Neural progenitor cell (in vitro differentiated cells): ENCODE results near the gene BCL2L12. TPM values are rescaled to one million over a fixed set of nuclear protein-coding genes. Genes with fewer than 3 reads are reported as not detected.
"Not testable (repeated sequence)": the region's sequence is repeated elsewhere in the genome, so short reads cannot be mapped to it uniquely, and the experiment has no call there.

ENCODE experiments used
- DNase-seq: peaks from one replicate; pipeline ENCODE4 v3.0.0-alpha.2; 2016; ENCODE audit warnings: low spot score
- H2AFZ ChIP-seq: fragments of 200-600 bp; sonication (generic); replicated peaks from 2 replicates; pipeline ENCODE4 v1.6.1; 2016; ENCODE audit warnings: antibody characterized with exemption
- H3F3A ChIP-seq: fragments of 200-600 bp; sonication (generic); 2 replicates; pipeline ENCODE4 v1.6.1; 2016; ENCODE audit warnings: antibody characterized with exemption, low read depth
- H3K27ac ChIP-seq: fragments of 200-600 bp; sonication (generic); 2 replicates; pipeline ENCODE4 v1.5.1; 2016; ENCODE audit warnings: mild to moderate bottlenecking
- H3K27me3 ChIP-seq: fragments of 200-600 bp; sonication (generic); 2 replicates; pipeline ENCODE4 v1.6.1; 2016; ENCODE audit warnings: mild to moderate bottlenecking, moderate library complexity
- H3K36me3 ChIP-seq: fragments of 200-600 bp; sonication (generic); 2 replicates; pipeline ENCODE4 v1.5.1; 2016
- H3K4me1 ChIP-seq: fragments of 200-600 bp; sonication (generic); 2 replicates; pipeline ENCODE4 v1.6.1; 2016; ENCODE audit warnings: mixed run types
- H3K4me2 ChIP-seq: fragments of 200-600 bp; sonication (generic); 2 replicates; pipeline ENCODE4 v1.6.1; 2016
- H3K4me3 ChIP-seq: fragments of 200-600 bp; sonication (generic); 2 replicates; pipeline ENCODE4 v1.5.1; 2016
- H3K79me2 ChIP-seq: fragments of 200-600 bp; sonication (generic); 2 replicates; pipeline ENCODE4 v1.6.1; 2016; ENCODE audit warnings: low read depth
- H3K9ac ChIP-seq: fragments of 200-600 bp; sonication (generic); 2 replicates; pipeline ENCODE4 v1.6.1; 2016
- H3K9me3 ChIP-seq: fragments of 200-600 bp; sonication (generic); 2 replicates; pipeline ENCODE4 v1.5.1; 2016; ENCODE audit warnings: low read depth
- H4K20me1 ChIP-seq: fragments of 200-600 bp; sonication (generic); 2 replicates; pipeline ENCODE4 v1.6.1; 2016; ENCODE audit warnings: low read depth
- H3K27ac Mint-ChIP-seq: 3 replicates; pipeline ENCODE4 v1.8.0; 2021; ENCODE audit warnings: mixed read lengths
- H3K27me3 Mint-ChIP-seq: 2 replicates; pipeline ENCODE4 v1.8.0; 2022; ENCODE audit warnings: low read depth, mild to moderate bottlenecking, inconsistent platforms, moderate library complexity, mixed read lengths; ENCODE audit not compliant: insufficient read depth
- H3K36me3 Mint-ChIP-seq: 3 replicates; pipeline ENCODE4 v1.8.0; 2021; ENCODE audit warnings: mixed read lengths
- H3K4me1 Mint-ChIP-seq: 3 replicates; pipeline ENCODE4 v1.8.0; 2021; ENCODE audit warnings: mixed read lengths
- H3K4me3 Mint-ChIP-seq: 3 replicates; pipeline ENCODE4 v1.8.0; 2021; ENCODE audit warnings: mild to moderate bottlenecking, moderate library complexity, mixed read lengths
- H3K9me3 Mint-ChIP-seq: 3 replicates; pipeline ENCODE4 v1.8.0; 2020; ENCODE audit warnings: mixed read lengths
- CTCF ChIP-seq: fragments of 200-600 bp; sonication (generic); IDR thresholded peaks from 2 replicates; pipeline ENCODE4 v1.5.1; 2017; ENCODE audit warnings: antibody characterized with exemption, mild to moderate bottlenecking
- EZH2 ChIP-seq: fragments of 200-600 bp; sonication (generic); IDR thresholded peaks from 2 replicates; pipeline ENCODE4 v1.6.1; 2017; ENCODE audit warnings: antibody characterized with exemption, mild to moderate bottlenecking, moderate library complexity
- EZH2phosphoT487 ChIP-seq: fragments of 200-600 bp; sonication (generic); IDR thresholded peaks from 2 replicates; pipeline ENCODE4 v1.6.1; 2017; ENCODE audit warnings: antibody characterized with exemption
- microRNA-seq: library from miRNA; unstranded; fragments of <30 nt; microRNA quantifications from one replicate; pipeline ENCODE4, GENCODE V29; 2016
- small RNA-seq: library from RNA; depleted of rRNA; stranded (forward); fragments of <200 nt; gene quantifications from one replicate; pipeline ENCODE3, GENCODE V24; 2015
- total RNA-seq: library from RNA; depleted of rRNA; stranded (reverse); fragments of >200 nt; gene quantifications from 2 replicates; pipeline ENCODE4 v1.2.3, GENCODE V29; 2015; ENCODE audit warnings: low replicate concordance

The BCL2L12 gene
- total RNA-seq, 1 donor from 2014 or later = 6.1 TPM

- Mint-ChIP-seq H3K27me3 (peaks cover 13% of the 10 kb centered on the region), H3K36me3 (peaks cover 8% of the 10 kb centered on the region), H3K27ac (no peak overlapping the region), H3K4me1 (peaks cover 16% of the 10 kb centered on the region), H3K9me3 (peaks cover 6% of the 10 kb centered on the region), H3K4me3 (no peak overlapping the region)
- Histone ChIP-seq H3K9ac (no peak overlapping the region), H2AFZ (no peak overlapping the region), H3K27ac (no peak overlapping the region), H4K20me1 (no peaks in the 10 kb centered on the region), H3K9me3 (no peaks in the 10 kb centered on the region), H3K4me1 (no peaks in the 10 kb centered on the region), H3K36me3 (no peaks in the 10 kb centered on the region), H3K79me2 (no peaks in the 10 kb centered on the region), H3F3A (no peaks in the 10 kb centered on the region), H3K4me3 (no peak overlapping the region), H3K27me3 (no peaks in the 10 kb centered on the region), H3K4me2 (no peak overlapping the region)
- TF ChIP-seq EZH2 (no peak), CTCF (no peak), EZH2phosphoT487 (no peak)
- no peak for DNase-seq
These were observed 52.8 kb downstream of the BCL2L12 start for GRCh38 chr19:49718511-49718910.

GRCh38 chr19:49718991-49719390 lies 53.3 kb downstream of the BCL2L12 start:
- H3K27ac Mint-ChIP-seq = peak overlapping the region; percentile 46
- no peak overlapping the region for H3K9ac ChIP-seq
- H3K27ac ChIP-seq = no peak overlapping the region
- no peaks in the 10 kb centered on the region for H3K4me1 ChIP-seq
- H3K4me3 ChIP-seq = no peak overlapping the region
- H3K9me3 ChIP-seq = no peaks in the 10 kb centered on the region
- TF ChIP-seq EZH2 = no peak
- TF ChIP-seq EZH2phosphoT487 = no peak
- no peak for TF ChIP-seq CTCF
- H3K36me3 Mint-ChIP-seq = peaks cover 5% of the 10 kb centered on the region
- no peaks in the 10 kb centered on the region for H3F3A ChIP-seq
- H2AFZ ChIP-seq = no peak overlapping the region
- no peaks in the 10 kb centered on the region for H4K20me1 ChIP-seq
- H3K4me3 Mint-ChIP-seq = peak overlapping the region; percentile 30
- H3K27me3 ChIP-seq = no peaks in the 10 kb centered on the region
- H3K79me2 ChIP-seq = no peaks in the 10 kb centered on the region
- peaks cover 6% of the 10 kb centered on the region for H3K9me3 Mint-ChIP-seq
- no peak for DNase-seq
- H3K4me1 Mint-ChIP-seq = peaks cover 16% of the 10 kb centered on the region
- H3K4me2 ChIP-seq = no peak overlapping the region
- H3K36me3 ChIP-seq = no peaks in the 10 kb centered on the region
- H3K27me3 Mint-ChIP-seq = peaks cover 13% of the 10 kb centered on the region

GRCh38 chr19:49719420-49719819 lies 53.7 kb downstream of the BCL2L12 start:
- not testable (repeated sequence) for H2AFZ ChIP-seq, H3K36me3 Mint-ChIP-seq, H3K27me3 ChIP-seq, H3K9me3 Mint-ChIP-seq, H3F3A ChIP-seq, H3K79me2 ChIP-seq, H3K9me3 ChIP-seq, H3K36me3 ChIP-seq, H3K27ac ChIP-seq, H3K4me1 ChIP-seq, H3K9ac ChIP-seq, H4K20me1 ChIP-seq, DNase-seq, H3K4me2 ChIP-seq, H3K4me3 ChIP-seq
- Mint-ChIP-seq H3K4me1 (peaks cover 16% of the 10 kb centered on the region), H3K27me3 (peaks cover 11% of the 10 kb centered on the region), H3K27ac (peak overlapping the region; percentile 46), H3K4me3 (peak overlapping the region; percentile 30)

Small RNA genes within 50 kb of the gene (microRNA-seq; reads per million reads assigned to microRNA genes)
- gene MIR5088 = not detected

Small RNA genes within 50 kb of the gene (small RNA-seq; reads per million reads assigned to genes)
- not detected for gene MIR5088

Other genes starting within 250 kb of the BCL2L12 start
- gene PTH2, start 242.5 kb upstream of the BCL2L12 start, total RNA-seq = not detected in 2 replicates
- gene GFY, start 240.5 kb upstream of the BCL2L12 start, total RNA-seq = 0.09 TPM in 1 of 2 replicates, not detected in the other
- gene SLC17A7, start 224.4 kb upstream of the BCL2L12 start, total RNA-seq = 1.4 TPM in 2 replicates
- 133 and 168 TPM in 2 replicates for gene PIH1D1, start 214.1 kb upstream of the BCL2L12 start, total RNA-seq
- gene ALDH16A1, start 212.7 kb upstream of the BCL2L12 start, total RNA-seq = 14.7 and 77.6 TPM in 2 replicates
- gene FLT3LG, start 191.7 kb upstream of the BCL2L12 start, total RNA-seq = 0.24 and 0.96 TPM in 2 replicates
- 2,053 and 3,348 TPM in 2 replicates for gene RPL13A, start 178.3 kb upstream of the BCL2L12 start, total RNA-seq
- 5,448 and 6,772 TPM in 2 replicates for gene RPS11, start 169.5 kb upstream of the BCL2L12 start, total RNA-seq
- 10.0 and 30.8 TPM in 2 replicates for gene FCGRT, start 153.3 kb upstream of the BCL2L12 start, total RNA-seq
- 4.2 and 4.5 TPM in 2 replicates for gene RCN3, start 137.9 kb upstream of the BCL2L12 start, total RNA-seq
- gene NOSIP, start 85.4 kb upstream of the BCL2L12 start, total RNA-seq = 26.2 and 68.3 TPM in 2 replicates
- 0.09 and 0.68 TPM in 2 replicates for gene PRRG2, start 84.6 kb upstream of the BCL2L12 start, total RNA-seq
- 3.2 and 9.0 TPM in 2 replicates for gene PRR12, start 74.8 kb upstream of the BCL2L12 start, total RNA-seq
- gene RRAS, start 25.8 kb upstream of the BCL2L12 start, total RNA-seq = 9.6 and 15.2 TPM in 2 replicates
- 8.7 and 27.5 TPM in 2 replicates for gene SCAF1, start 23.7 kb upstream of the BCL2L12 start, total RNA-seq
- 29.5 and 65.1 TPM in 2 replicates for gene IRF3, start 76 bp upstream of the BCL2L12 start, total RNA-seq
- 480 and 755 TPM in 2 replicates for gene PRMT1, start 11.3 kb downstream of the BCL2L12 start, total RNA-seq
- 6.0 and 9.4 TPM in 2 replicates for gene ADM5, start 23.7 kb downstream of the BCL2L12 start, total RNA-seq
- gene CPT1C, start 25.2 kb downstream of the BCL2L12 start, total RNA-seq = 51.7 and 105 TPM in 2 replicates
- gene TSKS, start 97.4 kb downstream of the BCL2L12 start, total RNA-seq = 0.37 TPM in 1 of 2 replicates, not detected in the other
- gene AP2A1, start 101.1 kb downstream of the BCL2L12 start, total RNA-seq = 61.6 and 137 TPM in 2 replicates
- gene FUZ, start 147.4 kb downstream of the BCL2L12 start, total RNA-seq = 24.6 and 37.8 TPM in 2 replicates
- gene MED25, start 152.4 kb downstream of the BCL2L12 start, total RNA-seq = 44.9 and 54.1 TPM in 2 replicates
- gene PTOV1, start 185.2 kb downstream of the BCL2L12 start, total RNA-seq = 63.5 and 218 TPM in 2 replicates
- gene PNKP, start 201.6 kb downstream of the BCL2L12 start, total RNA-seq = 41.1 and 72.4 TPM in 2 replicates
- gene AKT1S1, start 211.4 kb downstream of the BCL2L12 start, total RNA-seq = 2.3 and 13.6 TPM in 2 replicates
- gene TBC1D17, start 211.8 kb downstream of the BCL2L12 start, total RNA-seq = 10.4 and 15.9 TPM in 2 replicates
- 0.56 TPM in 1 of 2 replicates, not detected in the other for gene IL4I1, start 231.0 kb downstream of the BCL2L12 start, total RNA-seq